CD4-positive, CD25-positive, alpha-beta regulatory T cell (primary cell): ENCODE measurements around the gene CNTN2. TPM values are rescaled to one million over a fixed set of nuclear protein-coding genes. Genes with fewer than 3 reads are reported as not detected.

ENCODE experiments used
- ATAC-seq, 2 donors: fragments of 150-1000 bp; cut with Tn5 transposase; one replicate each; pipeline ENCODE4 v1.10.0; 2021; ENCODE audit warnings: low read depth in 2 of 2, moderate number of reproducible peaks in 2 of 2, moderate library complexity in 1 of 2
- DNase-seq, 3 donors: peaks; one replicate each; pipeline versions ENCODE4 v3.0.0 to v3.0.0-alpha.2; 2012 to 2022; ENCODE audit warnings: mixed read lengths in 1 of 3
- H3K27ac ChIP-seq: one replicate; pipeline ENCODE4 v1.7.0; 2013; ENCODE audit warnings: mild to moderate bottlenecking, low read length; ENCODE audit not compliant: insufficient read depth, poor library complexity, severe bottlenecking
- H3K27me3 ChIP-seq: one replicate; pipeline ENCODE4 v1.7.0; 2013; ENCODE audit warnings: low read length; ENCODE audit not compliant: control insufficient read depth, insufficient read depth
- H3K36me3 ChIP-seq: one replicate; pipeline ENCODE4 v1.7.0; 2013; ENCODE audit warnings: mild to moderate bottlenecking, low read length, moderate library complexity; ENCODE audit not compliant: control insufficient read depth, insufficient read depth
- H3K4me1 ChIP-seq: 2 replicates; pipeline ENCODE4 v1.7.0; 2013; ENCODE audit warnings: mild to moderate bottlenecking, low read length; ENCODE audit not compliant: insufficient read depth, control insufficient read depth, poor library complexity, severe bottlenecking
- H3K4me3 ChIP-seq: one replicate; pipeline ENCODE4 v1.7.0; 2013; ENCODE audit warnings: low read depth, mild to moderate bottlenecking, low read length, moderate library complexity
- H3K9me3 ChIP-seq, 2 experiments: 1 replicate in 1 of 2; 2 replicates in 1 of 2; pipeline ENCODE4 v1.7.0; 2013; ENCODE audit warnings: low read length in 2 of 2, mild to moderate bottlenecking in 1 of 2, moderate library complexity in 1 of 2; ENCODE audit not compliant: control insufficient read depth in 2 of 2
- H3K27ac Mint-ChIP-seq, 3 donors: one replicate each; pipeline ENCODE4 v1.8.0; 2020 to 2022; ENCODE audit warnings: mild to moderate bottlenecking in 3 of 3, mixed read lengths in 3 of 3, moderate library complexity in 2 of 3
- H3K27me3 Mint-ChIP-seq: one replicate; pipeline ENCODE4 v1.8.0; 2022; ENCODE audit warnings: mild to moderate bottlenecking, mixed read lengths
- H3K36me3 Mint-ChIP-seq: one replicate; pipeline ENCODE4 v1.8.0; 2020; ENCODE audit warnings: mixed read lengths
- H3K4me1 Mint-ChIP-seq, 4 donors: one replicate each; pipeline ENCODE4 v1.8.0; 2020 to 2022; ENCODE audit warnings: mixed read lengths in 4 of 4, mild to moderate bottlenecking in 1 of 4
- H3K4me3 Mint-ChIP-seq, 4 donors: one replicate each; pipeline ENCODE4 v1.8.0; 2020 to 2022; ENCODE audit warnings: mild to moderate bottlenecking in 4 of 4, mixed read lengths in 4 of 4, moderate library complexity in 3 of 4
- H3K9me3 Mint-ChIP-seq, 7 donors: one replicate each; pipeline ENCODE4 v1.8.0; 2020 to 2022; ENCODE audit warnings: mixed read lengths in 7 of 7, mild to moderate bottlenecking in 3 of 7, moderate library complexity in 2 of 7
- polyA plus RNA-seq, 4 donors: library from polyadenylated mRNA; unstranded; fragments of 300-500 nt; fragmentation: Illumina TruSeq; gene quantifications; one replicate each; pipeline ENCODE4 v1.2.3, GENCODE V29; 2021
- total RNA-seq: library from RNA; stranded (reverse); gene quantifications from one replicate; pipeline ENCODE4 v1.2.3, GENCODE V29; 2022

CNTN2 gene
- total and polyA plus RNA-seq, 5 donors from 2014 or later: not detected

GRCh38 chr1:205025239-205025638, 17.8 kb upstream of the CNTN2 start:
- Mint-ChIP-seq H3K4me3 (no peak overlapping the region), H3K4me1 (no peaks in the 10 kb centered on the region), H3K27me3 (no peaks in the 10 kb centered on the region), H3K27ac (no peak overlapping the region), H3K36me3 (no peaks in the 10 kb centered on the region), H3K9me3 (peaks cover 0 to 1% (median 0%) of the 10 kb centered on the region in 7 donors)
- Histone ChIP-seq H3K27ac (no peak overlapping the region), H3K4me3 (no peak overlapping the region), H3K9me3 (no peaks in the 10 kb centered on the region), H3K27me3 (no peaks in the 10 kb centered on the region), H3K4me1 (no peaks in the 10 kb centered on the region), H3K36me3 (no peaks in the 10 kb centered on the region)
- ATAC-seq (no peak), DNase-seq (no peak)

- H3K4me1 ChIP-seq: no peaks in the 10 kb centered on the region
- ATAC-seq: no peak
These were observed 16.8 kb upstream of the CNTN2 start for GRCh38 chr1:205026181-205026580.

GRCh38 chr1:205028390-205028789, 14.6 kb upstream of the CNTN2 start:
- DNase-seq (no peak), ATAC-seq (no peak)
- H3K4me3 Mint-ChIP-seq: no peak overlapping the region
- H3K4me1 Mint-ChIP-seq: no peaks in the 10 kb centered on the region
- H3K9me3 Mint-ChIP-seq: peaks cover 0 to 1% (median 0%) of the 10 kb centered on the region in 7 donors
- peak overlapping the region in 1 of 3 donors; percentile 38 for H3K27ac Mint-ChIP-seq
- Histone ChIP-seq H3K27me3 (no peaks in the 10 kb centered on the region), H3K36me3 (no peaks in the 10 kb centered on the region), H3K27ac (no peak overlapping the region), H3K4me1 (no peaks in the 10 kb centered on the region), H3K4me3 (no peak overlapping the region), H3K9me3 (no peaks in the 10 kb centered on the region)
- H3K36me3 Mint-ChIP-seq: no peaks in the 10 kb centered on the region
- H3K27me3 Mint-ChIP-seq: no peaks in the 10 kb centered on the region

More at GRCh38 chr1:205026181-205026580, 16.8 kb upstream of the CNTN2 start:
- Mint-ChIP-seq H3K9me3 (peaks cover 0 to 1% (median 0%) of the 10 kb centered on the region in 7 donors), H3K27ac (no peak overlapping the region), H3K4me1 (no peaks in the 10 kb centered on the region), H3K4me3 (no peak overlapping the region), H3K36me3 (no peaks in the 10 kb centered on the region), H3K27me3 (no peaks in the 10 kb centered on the region)
- Histone ChIP-seq H3K36me3 (no peaks in the 10 kb centered on the region), H3K9me3 (no peaks in the 10 kb centered on the region), H3K4me3 (no peak overlapping the region), H3K27ac (no peak overlapping the region), H3K27me3 (no peaks in the 10 kb centered on the region)
- DNase-seq: no peak

GRCh38 chr1:205028924-205029323, 14.1 kb upstream of the CNTN2 start:
- ATAC-seq (no peak), DNase-seq (no peak)
- Mint-ChIP-seq H3K27me3 (no peaks in the 10 kb centered on the region), H3K4me3 (no peak overlapping the region), H3K9me3 (peaks cover 0 to 1% (median 0%) of the 10 kb centered on the region in 7 donors), H3K27ac (no peak overlapping the region), H3K36me3 (no peaks in the 10 kb centered on the region), H3K4me1 (no peaks in the 10 kb centered on the region)
- Histone ChIP-seq H3K36me3 (no peaks in the 10 kb centered on the region), H3K4me1 (no peaks in the 10 kb centered on the region), H3K27me3 (no peaks in the 10 kb centered on the region), H3K4me3 (no peak overlapping the region), H3K9me3 (no peaks in the 10 kb centered on the region), H3K27ac (no peak overlapping the region)

- Mint-ChIP-seq H3K27me3 (no peaks in the 10 kb centered on the region), H3K27ac (no peak overlapping the region), H3K9me3 (peaks cover 0 to 1% (median 0%) of the 10 kb centered on the region in 7 donors), H3K4me1 (no peaks in the 10 kb centered on the region), H3K36me3 (no peaks in the 10 kb centered on the region), H3K4me3 (no peak overlapping the region)
- no peaks in the 10 kb centered on the region for H3K27me3 ChIP-seq
- no peaks in the 10 kb centered on the region for H3K36me3 ChIP-seq
- no peaks in the 10 kb centered on the region for H3K9me3 ChIP-seq
- DNase-seq (no peak), ATAC-seq (no peak)
- H3K4me3 ChIP-seq: no peak overlapping the region
- no peak overlapping the region for H3K27ac ChIP-seq
- H3K4me1 ChIP-seq: no peaks in the 10 kb centered on the region
These were observed 12.8 kb upstream of the CNTN2 start for GRCh38 chr1:205030241-205030640.

GRCh38 chr1:205030896-205031295, 12.1 kb upstream of the CNTN2 start:
- Mint-ChIP-seq H3K27ac (peak overlapping the region in 1 of 3 donors; percentile 63), H3K4me3 (no peak overlapping the region), H3K27me3 (no peaks in the 10 kb centered on the region), H3K36me3 (no peaks in the 10 kb centered on the region), H3K9me3 (peaks cover 0 to 2% (median 0%) of the 10 kb centered on the region in 7 donors), H3K4me1 (no peaks in the 10 kb centered on the region)
- ATAC-seq (no peak), DNase-seq (no peak)
- no peaks in the 10 kb centered on the region for H3K27me3 ChIP-seq
- no peak overlapping the region for H3K4me3 ChIP-seq
- no peak overlapping the region for H3K27ac ChIP-seq
- H3K9me3 ChIP-seq: no peaks in the 10 kb centered on the region
- no peaks in the 10 kb centered on the region for H3K36me3 ChIP-seq
- H3K4me1 ChIP-seq: no peaks in the 10 kb centered on the region

- no peaks in the 10 kb centered on the region for H3K27me3 Mint-ChIP-seq
- Histone ChIP-seq H3K27ac (no peak overlapping the region), H3K36me3 (no peaks in the 10 kb centered on the region), H3K27me3 (no peaks in the 10 kb centered on the region), H3K9me3 (no peaks in the 10 kb centered on the region), H3K4me3 (no peak overlapping the region), H3K4me1 (no peaks in the 10 kb centered on the region)
- no peaks in the 10 kb centered on the region for H3K36me3 Mint-ChIP-seq
- no peak for DNase-seq
- peaks cover 0 to 5% (median 0%) of the 10 kb centered on the region in 7 donors for H3K9me3 Mint-ChIP-seq
- no peaks in the 10 kb centered on the region for H3K4me1 Mint-ChIP-seq
- ATAC-seq: no peak
- no peak overlapping the region for H3K27ac Mint-ChIP-seq
- H3K4me3 Mint-ChIP-seq: no peak overlapping the region
These were observed 10.5 kb upstream of the CNTN2 start for GRCh38 chr1:205032508-205032907.

GRCh38 chr1:205037539-205037938, 5.5 kb upstream of the CNTN2 start:
- Mint-ChIP-seq H3K27me3 (peaks cover 18% of the 10 kb centered on the region), H3K4me1 (no peaks in the 10 kb centered on the region), H3K9me3 (peaks cover 0 to 4% (median 0%) of the 10 kb centered on the region in 7 donors), H3K27ac (no peak overlapping the region), H3K36me3 (no peaks in the 10 kb centered on the region), H3K4me3 (no peak overlapping the region)
- H3K36me3 ChIP-seq: no peaks in the 10 kb centered on the region
- H3K27me3 ChIP-seq: peaks cover 3% of the 10 kb centered on the region
- no peak overlapping the region for H3K4me3 ChIP-seq
- ATAC-seq: no peak
- H3K4me1 ChIP-seq: no peaks in the 10 kb centered on the region
- no peak for DNase-seq
- no peaks in the 10 kb centered on the region for H3K9me3 ChIP-seq
- no peak overlapping the region for H3K27ac ChIP-seq
